K562 (cell line): ENCODE measurements around the gene CD69. TPM values are rescaled to one million over a fixed set of nuclear protein-coding genes. Genes with fewer than 3 reads are reported as not detected.

Source experiments
- ATF7 ChIP-seq: fragments of 450-650 bp; IDR thresholded peaks from 2 replicates; pipeline ENCODE4 v1.7.1; 2014; ENCODE audit warnings: mild to moderate bottlenecking, moderate library complexity
- BRD4 ChIP-seq: fragments of 200-600 bp; sonication (generic); IDR thresholded peaks from 2 replicates; pipeline ENCODE4 v1.6.1; 2017; ENCODE audit warnings: inconsistent platforms
- CLOCK ChIP-seq: fragments of 250-450 bp; sonication (Bioruptor Pico); IDR thresholded peaks from 2 replicates; pipeline ENCODE4 v1.4.0; 2020; ENCODE audit warnings: mild to moderate bottlenecking, moderate library complexity, borderline replicate concordance
- COPS2 ChIP-seq: fragments of 450-650 bp; conservative IDR thresholded peaks from 2 replicates; pipeline ENCODE4 v1.6.1; 2016; ENCODE audit warnings: mild to moderate bottlenecking, moderate library complexity
- DDX20 ChIP-seq: fragments of 450-650 bp; IDR thresholded peaks from 2 replicates; pipeline ENCODE4 v1.6.1; 2016; ENCODE audit warnings: missing genetic modification characterization, low read depth, mild to moderate bottlenecking, missing compliant biosample characterization, moderate library complexity
- ELF4 ChIP-seq: fragments of 450-650 bp; formaldehyde crosslinking; IDR thresholded peaks from 2 replicates; pipeline ENCODE4 v1.4.0; 2022; ENCODE audit warnings: missing genetic modification characterization
- EP400 ChIP-seq: fragments of 450-650 bp; IDR thresholded peaks from 2 replicates; pipeline ENCODE4 v1.6.1; 2017; ENCODE audit warnings: antibody characterized with exemption, mild to moderate bottlenecking, moderate library complexity
- HNRNPL ChIP-seq: fragments of 200-400 bp; formaldehyde crosslinking; IDR thresholded peaks from 2 replicates; pipeline ENCODE4 v1.6.1; 2017; ENCODE audit warnings: low read depth, mild to moderate bottlenecking, low read length
- MAFG ChIP-seq: fragments of 450-650 bp; conservative IDR thresholded peaks from 2 replicates; pipeline ENCODE4 v1.6.1; 2016; ENCODE audit warnings: missing genetic modification characterization, missing compliant biosample characterization
- NBN ChIP-seq: fragments of 450-650 bp; IDR thresholded peaks from 2 replicates; pipeline ENCODE4 v1.6.1; 2016; ENCODE audit warnings: low read depth, mild to moderate bottlenecking
- NFIC ChIP-seq: fragments of 450-650 bp; IDR thresholded peaks from 2 replicates; pipeline ENCODE4 v1.6.1; 2017; ENCODE audit warnings: mild to moderate bottlenecking, inconsistent platforms
- NFIX ChIP-seq: fragments of 250-450 bp; sonication (Bioruptor Pico); IDR thresholded peaks from 2 replicates; pipeline ENCODE4 v1.4.0; 2020; ENCODE audit warnings: low read depth, mild to moderate bottlenecking, moderate library complexity
- SREBF2 ChIP-seq: sonication (generic); formaldehyde crosslinking; IDR thresholded peaks from 2 replicates; pipeline ENCODE4 v1.4.0; 2020; ENCODE audit warnings: mild to moderate bottlenecking, missing genetic modification reagents
- TBL1XR1 ChIP-seq, 2 experiments: IDR thresholded peaks; 2 replicates each; pipeline ENCODE4 v1.6.1; 2012; ENCODE audit warnings: improper control_type of control experiment in 2 of 2, low read length in 2 of 2, mild to moderate bottlenecking in 1 of 2
- TRIM25 ChIP-seq: fragments of 450-650 bp; IDR thresholded peaks from 2 replicates; pipeline ENCODE4 v1.7.0; 2016; ENCODE audit warnings: borderline replicate concordance
- TRIM28 ChIP-seq: fragments of 450-650 bp; IDR thresholded peaks from 2 replicates; pipeline ENCODE4 v1.6.1; 2017
- ZC3H8 ChIP-seq: fragments of 450-650 bp; IDR thresholded peaks from 2 replicates; pipeline ENCODE4 v1.6.1; 2017
- ZNF133 ChIP-seq: fragments of 250-450 bp; sonication (Bioruptor Pico); IDR thresholded peaks from 2 replicates; pipeline ENCODE4 v1.4.0; 2020; ENCODE audit warnings: mild to moderate bottlenecking
- ZNF274 ChIP-seq: IDR thresholded peaks from 2 replicates; pipeline ENCODE4 v1.6.1; 2011; ENCODE audit warnings: low read depth, mild to moderate bottlenecking, low read length, moderate library complexity, borderline replicate concordance
- ZNF354B ChIP-seq: fragments of 250-450 bp; sonication (Bioruptor Pico); IDR thresholded peaks from 2 replicates; pipeline ENCODE4 v1.4.0; 2020
- ZNF395 ChIP-seq: fragments of 200-800 bp; sonication (Bioruptor generic); IDR thresholded peaks from 2 replicates; pipeline ENCODE4 v1.6.1; 2017; ENCODE audit warnings: missing genetic modification characterization, missing compliant biosample characterization
- ZNF766 ChIP-seq: fragments of 200-800 bp; sonication (Bioruptor generic); conservative IDR thresholded peaks from 2 replicates; pipeline ENCODE4 v1.6.1; 2016; ENCODE audit warnings: missing genetic modification characterization, missing compliant biosample characterization
- polyA plus RNA-seq, 8 experiments: library from polyadenylated mRNA; depleted of rRNA in 4 of 8; stranded (reverse) in 5 of 8; unstranded in 3 of 8; fragments of >200 nt; fragmentation: Nextera tagmentation in 2 of 8; fragmentation: Illumina TruSeq in 1 of 8; extraction: Ambion mirVana in 2 of 8; extraction: Trizol in 1 of 8; gene quantifications; 2 replicates each; pipeline versions ENCODE4 v1.2.1 to v1.2.3, GENCODE V29; 2011 to 2014; ENCODE audit warnings: inconsistent platforms in 1 of 8, missing spikeins in 1 of 8
- total RNA-seq, 7 experiments: library from RNA; depleted of rRNA in 6 of 7; stranded (reverse); fragments of >200 nt in 6 of 7; fragmentation: Illumina TruSeq in 2 of 7; extraction: Trizol in 2 of 7; gene quantifications; 2 replicates each; pipeline versions ENCODE4 v1.2.1 to v1.2.3, GENCODE V29; 2011 to 2021; ENCODE audit warnings: low replicate concordance in 1 of 7
- TF ChIP-seq, protein P1 (sequence below), 2 experiments: IDR thresholded peaks; 2 replicates each; pipeline ENCODE4 v1.6.1; 2011; ENCODE audit warnings: borderline replicate concordance in 1 of 2, control low read depth in 1 of 2, low read depth in 1 of 2, low read length in 1 of 2, mild to moderate bottlenecking in 1 of 2, mixed read lengths in 1 of 2, moderate library complexity in 1 of 2; ENCODE audit not compliant: insufficient read depth in 1 of 2, insufficient read length in 1 of 2, poor library complexity in 1 of 2, severe bottlenecking in 1 of 2; ENCODE audit errors: extremely low read depth in 1 of 2

The CD69 gene
- total and polyA plus RNA-seq, 9 of the 15 experiments (the other 6 are each of a cell fraction or from before 2014, with no cell fraction given), result 11.7 to 243 (median 54.4) TPM

- TF ChIP-seq EP400 (0 out of 2 replicates have a peak, but pooled peaks have one; percentile 20), ELF4 (CRISPR knock-in tag) (no peak), HNRNPL (0 out of 2 replicates have a peak, but pooled peaks have one; percentile 10), BRD4 (no peak), ATF7 (0 out of 2 replicates have a peak, but pooled peaks have one; percentile 19), ZNF133 (CRISPR knock-in tag) (no peak), ZNF766 (no peak), CLOCK (CRISPR knock-in tag) (no peak), DDX20 (no peak), ZNF274 (no peak), COPS2 (no peak), MAFG (tag) (no peak), ZNF354B (CRISPR knock-in tag) (no peak), ZNF395 (no peak), NFIC (no peak), NFIX (CRISPR knock-in tag) (no peak), NBN (no peak), TRIM25 (no peak), SREBF2 (CRISPR knock-in tag) (no peak), TRIM28 (no peak), TBL1XR1 (IDR thresholded peaks at IDR 0.05; ENCODE audit: low read length in 2 of 2) (0 out of 4 replicates have a peak, but pooled peaks of 1 of the 2 experiments have one; percentile 29), ZC3H8 (no peak)
- TF ChIP-seq, protein P1, sequence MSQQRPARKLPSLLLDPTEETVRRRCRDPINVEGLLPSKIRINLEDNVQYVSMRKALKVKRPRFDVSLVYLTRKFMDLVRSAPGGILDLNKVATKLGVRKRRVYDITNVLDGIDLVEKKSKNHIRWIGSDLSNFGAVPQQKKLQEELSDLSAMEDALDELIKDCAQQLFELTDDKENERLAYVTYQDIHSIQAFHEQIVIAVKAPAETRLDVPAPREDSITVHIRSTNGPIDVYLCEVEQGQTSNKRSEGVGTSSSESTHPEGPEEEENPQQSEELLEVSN (IDR thresholded peaks at IDR 0.05; ENCODE audit: borderline replicate concordance in 1 of 2, extremely low read depth in 1 of 2, insufficient read depth in 1 of 2, insufficient read length in 1 of 2, low read depth in 1 of 2, low read length in 1 of 2, poor library complexity in 1 of 2, severe bottlenecking in 1 of 2), result no peak
These were observed at the start of gene CD69 (continued) for GRCh38 chr12:9760699-9761418.
